Stomach (tissue), 4 donors: ENCODE results near the gene CMTM2.

Experiments used
- CTCF ChIP-seq, 7 experiments: fragments of 450-650 bp in 4 of 7; fragments of 200-600 bp in 3 of 7; sonication (generic) in 3 of 7; IDR thresholded peaks; one replicate each; pipeline ENCODE4 v1.5.1; 2016 to 2019; ENCODE audit warnings: antibody characterized with exemption in 7 of 7, control low read depth in 2 of 7, mild to moderate bottlenecking in 1 of 7
- EP300 ChIP-seq: sonication (generic); formaldehyde crosslinking; IDR thresholded peaks from one replicate; pipeline ENCODE4 v1.6.1; 2017; ENCODE audit warnings: antibody characterized with exemption
- POLR2A ChIP-seq, 4 donors: fragments of 450-650 bp; IDR thresholded peaks; one replicate each; pipeline ENCODE4 v1.6.1; 2016; ENCODE audit warnings: antibody characterized with exemption in 4 of 4, control low read depth in 2 of 4, mild to moderate bottlenecking in 1 of 4, moderate library complexity in 1 of 4
- POLR2AphosphoS5 ChIP-seq, 3 donors: sonication (generic); formaldehyde crosslinking; IDR thresholded peaks; one replicate each; pipeline ENCODE4 v1.6.1; 2016; ENCODE audit warnings: antibody characterized with exemption in 3 of 3

- TF ChIP-seq POLR2AphosphoS5 (IDR thresholded peaks at IDR 0.05) (no peak), CTCF (IDR thresholded peaks at IDR 0.05) (no peak), POLR2A (IDR thresholded peaks at IDR 0.05) (no peak), EP300 (no peak)
Observed at GRCh38 chr16:66581246-66581952, 2.1 kb downstream of the CMTM2 start.
